Activated T-helper 17 cell treated with anti-CD3 and anti-CD28 coated beads, Interleukin-2, amount 50 U/mL, for 72 hours (primary cell): Measurements from ENCODE around the gene SLC35F3. TPM values are rescaled to one million over a fixed set of nuclear protein-coding genes. Genes with fewer than 3 reads are reported as not detected.

Source experiments
- ATAC-seq: fragments of 150-1000 bp; cut with Tn5 transposase; replicated peaks from 2 replicates; pipeline ENCODE4 v1.10.0; 2021; ENCODE audit warnings: mild to moderate bottlenecking, moderate library complexity
- H3K27ac Mint-ChIP-seq: one replicate; pipeline ENCODE4 v1.8.0; 2022; ENCODE audit warnings: mixed read lengths
- H3K27me3 Mint-ChIP-seq: one replicate; pipeline ENCODE4 v1.8.0; 2022; ENCODE audit warnings: mixed read lengths
- H3K36me3 Mint-ChIP-seq: one replicate; pipeline ENCODE4 v1.8.0; 2022; ENCODE audit warnings: low read depth, mild to moderate bottlenecking, mixed read lengths
- H3K4me1 Mint-ChIP-seq: one replicate; pipeline ENCODE4 v1.8.0; 2022; ENCODE audit warnings: mixed read lengths
- H3K4me3 Mint-ChIP-seq: one replicate; pipeline ENCODE4 v1.8.0; 2022; ENCODE audit warnings: mild to moderate bottlenecking, mixed read lengths
- H3K9me3 Mint-ChIP-seq: one replicate; pipeline ENCODE4 v1.8.0; 2022; ENCODE audit warnings: mixed read lengths
- total RNA-seq, 2 donors: library from RNA; stranded (reverse); gene quantifications; one replicate each; pipeline ENCODE4 v1.2.3, GENCODE V29; 2022

SLC35F3 gene
- total RNA-seq, 2 donors from 2014 or later = 0.13 to 1.5 TPM

DNA sequence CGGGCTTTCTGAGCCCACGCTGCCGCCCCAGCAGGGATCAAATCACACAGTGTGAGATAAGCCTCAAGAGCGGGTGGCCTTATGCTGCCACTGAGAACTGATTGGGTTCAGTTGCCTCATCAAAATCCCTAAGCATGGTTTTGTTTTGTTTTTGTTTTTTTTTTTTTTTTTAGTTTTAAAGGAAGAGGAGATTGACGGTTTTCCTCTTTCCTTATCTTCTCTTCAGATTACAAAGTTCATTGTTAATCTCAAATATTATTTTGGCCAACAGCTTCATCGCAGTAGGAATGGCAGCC lies 469.4 kb downstream of the SLC35F3 start:
- peak overlapping the region; percentile 98 for H3K27ac Mint-ChIP-seq
- H3K27me3 Mint-ChIP-seq = no peaks in the 10 kb centered on the region
- peak overlapping the region; percentile 94 for H3K4me3 Mint-ChIP-seq
- no peaks in the 10 kb centered on the region for H3K9me3 Mint-ChIP-seq
- ATAC-seq = no peak
- H3K4me1 Mint-ChIP-seq = peaks cover 36% of the 10 kb centered on the region
- H3K36me3 Mint-ChIP-seq = peaks cover 61% of the 10 kb centered on the region
